IPS-NIHi7 (cell line): Measurements from ENCODE around the gene TSPAN19.
A peak's percentile ranks its signal among the peaks of the same experiment; 100 is the strongest.
"Not testable (repeated sequence)": the region's sequence is repeated elsewhere in the genome, so short reads cannot be mapped to it uniquely, and the experiment has no call there.

Experiments used
- DNase-seq: peaks from one replicate; pipeline ENCODE4 v3.0.0; 2012; ENCODE audit warnings: mixed read lengths; ENCODE audit errors: extremely low spot score

TSPAN19 gene

DNA sequence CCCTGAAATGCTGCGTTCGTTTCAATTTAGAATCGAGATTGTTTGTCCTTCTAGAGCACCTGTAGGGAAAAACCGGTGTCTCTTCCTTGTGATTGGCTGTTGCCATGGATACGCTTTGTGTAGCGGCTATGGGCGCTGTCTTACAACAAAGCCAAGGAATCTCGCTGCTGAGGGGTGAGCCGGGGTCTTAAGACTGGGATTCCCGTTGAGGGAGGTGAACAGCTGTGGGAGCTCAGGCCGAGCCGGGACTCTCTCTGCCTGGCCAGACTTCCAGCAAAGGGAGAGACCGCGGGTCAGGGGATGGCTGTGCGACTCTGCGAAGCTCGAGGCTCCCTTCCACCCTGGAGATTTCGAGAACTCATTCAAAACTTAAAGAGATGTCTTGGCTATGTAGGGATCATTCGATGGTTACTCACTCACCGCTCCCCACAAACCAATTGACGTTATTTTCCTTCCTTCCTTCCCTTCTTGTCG is at the start of gene TSPAN19, which contains the start of gene LRRIQ1:
TSPAN19 (minus strand) TSS at position 44 of the 474 bp plus-strand sequence. CDS start 6,331 bp downstream, outside the sequence.
LRRIQ1 (plus strand) TSS at position 118 of the 474 bp plus-strand sequence. CDS start 1,826 bp downstream, outside the sequence.
- DNase-seq: peak; percentile 89

GRCh38 chr12:85085066-85085465 is 49.0 kb upstream of the TSPAN19 start:
- no peak for DNase-seq

DNA sequence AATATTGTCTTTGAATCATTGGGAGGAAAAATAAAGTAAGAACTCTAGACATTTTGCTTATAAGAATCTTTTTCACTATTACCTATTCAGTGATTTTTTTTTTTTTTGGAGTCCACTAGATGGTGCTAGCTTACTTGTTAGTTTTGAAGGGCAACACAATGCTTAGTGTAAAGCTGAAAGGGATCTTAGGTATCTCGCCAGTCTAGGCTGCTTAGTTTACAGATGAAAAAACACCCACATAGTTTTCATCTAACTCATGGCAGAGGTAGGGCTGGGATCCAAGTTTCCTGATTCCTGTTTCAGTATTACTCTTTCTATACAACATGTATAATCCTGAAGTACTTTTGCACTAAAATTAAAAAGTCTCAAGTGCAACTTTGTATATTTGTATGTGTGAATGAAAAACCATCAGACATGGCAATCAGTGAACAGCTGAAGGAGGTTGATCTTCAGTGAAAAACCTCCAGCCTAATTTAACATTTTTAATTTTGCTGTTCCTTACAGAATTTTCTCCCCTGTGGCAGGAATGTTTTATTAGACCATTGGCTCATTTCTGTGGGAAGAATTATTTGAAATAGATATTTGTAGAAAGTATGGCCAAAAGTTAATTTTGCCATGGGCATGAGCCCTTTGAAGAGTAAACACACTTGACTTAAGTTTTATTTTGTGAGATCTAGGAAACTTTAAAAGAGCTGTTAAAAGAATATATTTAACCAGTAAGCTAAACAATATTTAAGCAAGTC is 40.8 kb upstream of the TSPAN19 start:
- DNase-seq: peak; percentile 60

GRCh38 chr12:85072826-85073225 is 36.7 kb upstream of the TSPAN19 start:
- no peak for DNase-seq

GRCh38 chr12:85065837-85066482 is 29.9 kb upstream of the TSPAN19 start:
- DNase-seq: no peak

DNA sequence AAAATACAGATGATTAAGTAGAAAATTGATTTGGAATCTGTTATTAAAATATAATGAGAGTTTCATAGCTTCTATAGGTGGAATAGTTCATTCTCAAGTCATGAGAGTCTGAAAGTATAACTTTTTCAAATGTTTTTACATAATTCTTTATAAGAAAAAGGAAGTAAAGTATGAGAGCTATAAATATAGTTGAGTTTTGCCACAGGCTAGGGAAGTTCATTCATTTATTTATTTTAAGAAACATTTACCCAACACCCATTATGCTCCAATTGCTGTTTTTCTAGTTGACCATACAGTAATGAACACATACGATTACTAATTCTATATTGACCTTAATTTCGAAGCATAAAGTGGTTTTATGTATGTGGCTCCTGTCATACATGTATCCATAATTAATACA is 24.8 kb upstream of the TSPAN19 start:
- no peak for DNase-seq

- no peak for DNase-seq
Observed at GRCh38 chr12:85059594-85059993, 23.5 kb upstream of the TSPAN19 start.

GRCh38 chr12:85058339-85058738 is 22.3 kb upstream of the TSPAN19 start:
- no peak for DNase-seq

DNA sequence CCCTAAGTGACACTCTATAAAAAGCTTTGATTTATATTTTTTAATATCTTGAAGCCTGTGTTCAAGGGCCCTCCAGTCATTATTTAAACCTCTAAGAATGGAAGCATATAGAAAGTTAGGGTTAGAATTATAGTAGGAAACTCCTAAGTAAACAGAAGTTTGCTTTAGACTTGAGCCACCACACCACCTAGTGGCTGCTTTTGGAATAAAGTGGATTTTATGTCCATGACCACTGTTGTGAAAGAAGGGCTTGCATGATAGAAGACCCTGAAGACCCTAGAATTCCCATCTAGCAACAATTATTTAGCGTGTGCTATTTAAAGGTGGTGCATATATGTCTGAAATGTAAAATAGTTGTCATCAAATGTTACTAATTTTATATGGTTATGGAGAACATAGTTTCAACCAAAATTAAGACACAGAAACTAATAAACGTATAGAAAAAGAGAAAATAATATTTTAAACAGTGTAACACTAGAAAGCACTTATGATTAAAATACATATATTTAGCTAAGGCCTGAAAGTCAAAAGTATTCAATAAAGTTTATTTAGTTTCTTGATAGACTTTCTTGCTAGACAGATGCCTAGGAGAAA is 21.4 kb upstream of the TSPAN19 start:
- peak; percentile 25 for DNase-seq

- DNase-seq: no peak
Observed at GRCh38 chr12:85043829-85044228, 7.8 kb upstream of the TSPAN19 start.

DNA sequence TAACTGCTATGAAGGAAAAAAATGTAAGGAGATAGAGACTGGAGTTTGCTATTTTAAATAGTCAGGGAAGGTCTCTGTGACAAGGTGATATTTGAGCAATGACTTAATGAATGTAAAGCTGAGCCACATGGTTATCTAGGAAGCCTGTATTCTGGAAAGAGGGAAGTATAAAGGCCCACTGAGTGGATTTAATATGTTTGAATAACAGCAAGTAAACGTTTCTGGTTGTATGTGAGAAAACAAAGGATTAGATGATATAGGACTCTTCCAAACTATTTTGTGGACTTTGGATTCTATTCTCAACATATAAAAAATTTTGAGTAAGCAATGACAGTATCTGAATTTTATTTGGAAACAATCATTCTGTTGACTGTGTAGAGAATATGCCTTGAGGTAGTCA is 5.3 kb upstream of the TSPAN19 start:
- DNase-seq: no peak

GRCh38 chr12:85036733-85037132 is 656 bp upstream of the TSPAN19 start:
- no peak for DNase-seq

DNA sequence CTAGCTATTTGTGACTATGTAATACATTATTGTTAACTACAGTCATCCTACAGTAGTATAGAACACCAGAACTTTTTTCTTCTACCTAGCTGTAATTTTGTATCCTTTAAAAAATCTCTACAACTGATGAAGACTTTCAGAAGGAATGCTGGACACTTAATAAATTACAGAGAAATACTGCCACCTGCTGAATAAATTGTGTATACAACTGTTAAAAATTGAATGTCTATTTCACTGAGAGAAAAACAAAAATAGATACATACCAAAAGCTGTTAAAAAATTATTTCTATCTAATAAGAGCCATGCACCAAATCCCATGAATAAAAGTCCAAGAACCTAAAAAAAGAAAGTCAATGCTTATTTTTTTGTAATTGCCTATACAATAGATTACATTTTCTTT is 6.6 kb downstream of the TSPAN19 start:
- DNase-seq: peak; percentile 8

GRCh38 chr12:85018098-85018497 is 18.0 kb downstream of the TSPAN19 start:
- DNase-seq: no peak

GRCh38 chr12:85017618-85018017 is 18.5 kb downstream of the TSPAN19 start:
- no peak for DNase-seq

DNA sequence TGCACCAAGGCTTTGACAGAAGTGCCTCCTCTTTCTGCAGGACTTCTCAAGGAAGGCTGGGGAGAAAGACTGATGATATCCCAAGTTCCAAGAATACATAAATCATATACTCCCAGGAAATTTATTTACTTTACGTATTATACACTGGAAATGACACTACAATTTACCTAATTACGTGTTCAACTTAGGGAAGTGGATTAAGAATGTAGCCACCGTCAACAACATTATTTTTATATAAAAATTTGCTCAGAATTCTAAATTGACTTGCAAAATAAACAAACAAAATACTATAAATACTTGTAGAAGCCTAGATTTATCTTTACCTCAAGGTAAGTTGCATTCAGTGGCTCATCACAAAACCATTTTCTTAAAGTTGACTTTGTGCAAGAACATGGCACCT is 18.9 kb downstream of the TSPAN19 start:
- no peak for DNase-seq

DNA sequence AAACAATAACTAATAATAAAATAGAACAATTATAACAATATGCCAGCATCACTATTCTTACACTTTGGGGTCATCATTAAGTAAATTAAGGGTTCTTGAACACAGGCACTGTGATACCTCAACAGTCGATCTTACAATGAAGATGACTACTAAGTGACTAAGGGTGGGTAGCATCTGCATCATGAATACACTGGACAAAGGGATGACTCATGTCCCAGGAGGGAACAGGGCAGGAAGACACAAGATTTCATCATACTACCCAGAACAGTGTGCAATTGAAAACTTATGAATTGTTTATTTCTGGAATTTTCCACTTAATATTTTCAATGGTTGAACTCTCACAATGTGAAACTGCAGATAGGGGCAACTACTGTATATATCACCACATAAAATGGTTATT is 19.7 kb downstream of the TSPAN19 start:
- no peak for DNase-seq

DNA sequence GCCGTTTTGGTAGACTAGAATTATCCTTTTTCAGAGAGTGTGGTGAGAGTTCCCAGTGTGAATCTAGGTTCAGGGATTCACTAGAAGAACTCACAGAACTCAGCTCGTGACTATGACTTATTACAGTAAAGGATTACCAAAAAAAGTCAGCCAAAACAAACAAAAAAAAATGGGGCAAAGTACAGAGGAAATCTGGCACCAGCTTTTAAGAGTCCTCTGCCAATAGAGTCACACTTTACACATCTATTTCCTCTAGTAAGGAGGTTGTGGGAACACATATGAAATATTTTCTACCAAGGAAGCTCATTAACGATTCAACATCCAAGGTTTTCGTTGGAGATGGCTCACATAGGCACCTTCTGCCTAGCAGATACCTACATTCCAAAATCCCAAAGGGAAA is 28.2 kb downstream of the TSPAN19 start:
- no peak for DNase-seq

DNA sequence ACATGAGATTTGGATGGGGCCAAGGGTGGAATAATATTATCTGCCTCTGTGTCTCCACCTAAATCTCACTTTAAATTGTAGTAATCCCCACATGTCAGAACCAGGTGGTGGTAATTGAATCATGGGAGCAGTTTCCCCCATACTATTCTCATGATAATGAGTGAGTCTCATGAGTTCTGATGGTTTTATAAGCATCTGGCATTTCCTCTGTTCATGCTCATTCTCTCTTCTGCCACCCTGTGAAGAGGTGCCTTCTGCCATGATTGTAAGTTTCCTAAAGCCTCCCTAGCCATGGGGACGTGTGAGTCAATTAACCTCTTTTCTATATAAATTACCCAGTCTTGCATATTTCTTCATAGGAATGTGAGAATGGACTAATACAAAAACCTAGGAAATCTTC is 29.9 kb downstream of the TSPAN19 start:
- DNase-seq: no peak

DNA sequence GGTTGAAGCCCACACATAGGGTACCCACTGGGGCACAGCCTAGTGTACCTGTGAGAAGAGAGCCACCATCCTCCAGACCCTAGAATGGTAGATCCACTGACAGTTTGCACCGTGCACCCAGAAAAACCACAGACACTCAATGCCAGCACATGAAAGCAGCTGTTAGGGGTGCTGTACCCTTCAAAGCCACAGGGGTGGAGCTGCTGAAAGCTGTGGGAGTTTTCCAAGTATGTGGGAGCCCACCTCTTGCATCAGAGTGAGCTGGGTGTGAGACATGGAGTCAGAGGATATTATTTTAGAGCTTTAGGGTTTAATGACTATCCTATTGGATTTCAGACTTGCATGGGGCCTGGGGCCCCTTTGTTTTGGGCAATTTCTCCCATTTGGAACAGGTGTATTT is 30.5 kb downstream of the TSPAN19 start:
- DNase-seq: no peak

DNA sequence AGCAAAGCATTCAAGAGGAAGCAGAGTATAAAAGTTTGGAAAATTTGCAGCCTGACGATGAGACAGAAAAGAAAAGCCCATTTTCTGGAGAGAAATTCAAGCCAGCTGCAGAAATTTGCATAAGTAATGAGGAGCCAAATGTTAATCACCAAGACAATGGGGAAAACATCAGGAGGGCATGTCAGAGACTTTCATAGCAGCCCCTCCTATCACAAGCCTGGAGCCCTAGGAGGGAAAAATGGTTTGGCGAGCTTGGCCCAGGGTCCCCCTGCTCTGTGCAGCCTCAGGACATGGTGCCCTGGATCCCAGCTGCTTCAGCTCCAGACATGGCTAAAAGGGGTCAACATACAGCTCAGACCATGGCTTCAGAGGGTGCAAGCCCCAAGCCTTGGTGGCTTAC is 31.0 kb downstream of the TSPAN19 start:
- not testable (repeated sequence) for DNase-seq

DNA sequence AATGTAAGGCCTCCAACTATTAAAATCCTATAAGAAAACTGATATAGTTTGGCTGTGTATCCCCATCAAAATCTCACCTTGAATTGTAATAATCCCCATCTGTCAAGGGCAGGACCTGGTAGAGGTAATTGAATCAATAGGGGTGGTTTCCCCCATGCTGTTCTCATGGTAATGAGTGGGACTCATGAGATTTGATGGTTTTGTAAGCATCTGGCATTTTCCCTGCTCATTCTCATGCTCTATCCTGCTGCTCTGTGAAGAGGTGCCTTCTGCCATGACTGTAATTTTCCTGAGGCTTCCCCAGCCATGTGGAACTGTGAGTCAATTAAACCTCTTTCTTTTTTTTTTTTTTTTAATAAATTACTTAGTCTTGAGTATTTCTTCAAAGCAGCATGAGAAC is 31.9 kb downstream of the TSPAN19 start:
- no peak for DNase-seq

GRCh38 chr12:85002778-85003296 is 33.2 kb downstream of the TSPAN19 start:
- DNase-seq: no peak
